ENCODE data around the gene AMT.

Gene AMT

DNA sequence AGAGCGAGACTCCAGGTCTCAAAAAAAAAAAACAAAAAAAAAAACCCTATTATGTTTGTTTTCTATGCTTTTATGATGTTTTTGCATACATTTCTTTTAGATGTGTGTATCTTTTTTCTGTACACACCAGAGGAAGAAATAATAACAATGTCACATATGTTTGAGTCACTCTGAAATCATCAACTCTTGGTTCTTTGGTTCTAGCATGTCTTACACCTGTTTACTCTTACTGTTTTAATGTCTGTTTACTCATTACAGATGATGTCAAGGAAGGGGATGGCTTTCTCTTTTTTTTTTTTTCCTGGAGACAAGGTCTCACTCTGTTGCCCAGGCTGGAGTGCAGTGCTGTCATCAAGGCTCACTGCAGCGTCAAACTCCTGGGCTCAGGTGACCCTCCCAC is 34.6 kb downstream of the AMT start:
- no peak for DNase-seq

DNA sequence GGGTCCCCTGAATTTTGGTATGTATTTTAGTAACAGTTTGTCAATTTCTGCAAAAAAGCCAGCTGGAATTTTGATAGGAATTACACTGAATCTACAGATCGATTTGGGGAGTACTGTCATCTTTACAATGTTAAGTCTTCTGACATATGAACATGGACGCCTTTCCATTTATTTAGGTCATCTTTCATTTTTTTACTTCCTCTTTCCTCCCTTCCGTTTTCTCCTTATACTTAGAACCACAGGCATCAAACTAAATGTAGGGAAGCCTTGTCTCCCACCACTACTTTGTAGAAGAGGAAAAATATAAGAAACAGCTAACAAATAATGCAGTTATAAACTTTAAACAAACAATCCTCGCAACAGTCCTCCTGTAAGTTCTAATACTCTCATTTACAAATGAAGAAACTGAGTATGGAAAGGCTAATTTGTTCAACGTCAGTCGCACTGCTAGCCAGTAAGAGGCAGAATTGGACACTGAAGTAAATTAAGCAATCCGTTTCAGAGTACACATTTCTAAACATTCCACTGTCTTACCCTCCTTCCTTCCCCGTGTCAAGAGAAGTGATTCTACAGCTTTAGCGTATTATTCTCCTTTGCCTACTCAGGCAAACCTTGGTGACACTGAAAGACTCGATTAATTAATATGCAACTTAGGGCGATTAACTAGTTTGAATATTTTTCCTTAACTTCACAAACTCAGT is 36.1 kb downstream of the AMT start:
- DNase-seq: no peak

DNA sequence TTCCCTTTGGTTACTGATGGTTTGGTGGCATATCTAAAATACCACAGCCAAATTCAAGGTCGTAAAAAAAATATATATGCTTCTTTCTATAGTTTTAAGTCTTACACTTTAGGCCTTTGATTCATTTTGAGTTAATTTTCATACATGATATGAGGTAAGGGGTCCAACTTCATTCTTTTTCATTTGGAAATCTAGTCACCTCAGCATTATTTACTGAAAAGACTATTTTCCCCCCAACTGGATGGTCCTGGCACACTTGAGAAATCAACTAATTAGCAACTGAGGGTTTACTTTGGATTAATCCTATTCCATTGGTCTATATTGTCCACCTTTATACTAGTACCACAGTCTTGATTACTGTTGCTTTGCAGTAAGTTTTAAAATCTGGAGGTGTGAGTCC is 36.7 kb downstream of the AMT start:
- no peak for DNase-seq

DNA sequence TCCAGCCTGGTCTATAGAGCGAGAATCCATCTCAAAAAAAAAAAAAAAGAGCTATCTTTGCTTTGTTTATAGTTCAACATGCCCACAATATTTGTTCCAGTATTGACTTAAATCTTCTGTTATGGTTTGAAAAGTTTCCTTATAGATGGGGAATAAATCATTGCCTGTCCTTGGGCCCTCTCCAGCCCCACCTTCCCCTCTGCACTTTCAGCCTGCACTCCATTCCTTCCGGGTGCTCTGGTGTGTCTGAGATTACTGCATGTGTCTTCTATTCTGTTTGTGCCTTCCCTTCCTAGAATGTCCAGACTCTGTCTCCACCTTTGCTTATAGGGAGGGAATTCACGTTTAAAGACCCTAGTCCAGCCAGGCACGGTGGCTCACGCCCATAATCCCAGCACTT is 38.9 kb downstream of the AMT start:
- DNase-seq: no peak

DNA sequence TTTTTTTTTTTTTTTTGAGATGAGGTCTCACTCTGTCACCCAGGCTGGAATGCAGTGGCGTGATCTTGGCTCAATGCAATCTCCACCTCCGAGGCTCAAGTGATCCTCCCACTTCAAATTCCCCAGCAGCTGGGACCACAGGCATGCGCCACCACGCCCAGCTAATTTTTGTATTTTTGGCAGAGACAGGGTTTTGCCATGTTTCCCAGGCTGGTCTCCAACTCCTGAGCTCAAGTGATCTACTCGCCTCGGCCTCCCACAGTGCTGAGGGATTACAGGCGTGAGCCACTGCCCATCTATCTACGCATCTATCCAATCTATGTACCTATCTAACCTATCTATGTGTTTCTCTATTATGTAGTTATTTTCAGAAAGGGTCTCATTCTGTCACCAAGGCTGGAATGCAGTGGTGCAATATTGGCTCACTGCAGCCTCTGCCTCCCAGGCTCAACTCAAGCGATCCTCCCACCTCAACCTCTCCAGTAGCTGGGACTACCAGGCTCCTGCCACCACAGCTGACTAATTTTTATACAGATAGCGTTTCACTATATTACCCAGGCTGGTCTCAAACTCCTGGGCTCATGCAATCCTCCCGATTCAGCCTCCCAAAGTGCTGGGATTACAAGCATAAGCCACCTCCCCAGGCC is 43.9 kb downstream of the AMT start:
- DNase-seq: no peak

DNA sequence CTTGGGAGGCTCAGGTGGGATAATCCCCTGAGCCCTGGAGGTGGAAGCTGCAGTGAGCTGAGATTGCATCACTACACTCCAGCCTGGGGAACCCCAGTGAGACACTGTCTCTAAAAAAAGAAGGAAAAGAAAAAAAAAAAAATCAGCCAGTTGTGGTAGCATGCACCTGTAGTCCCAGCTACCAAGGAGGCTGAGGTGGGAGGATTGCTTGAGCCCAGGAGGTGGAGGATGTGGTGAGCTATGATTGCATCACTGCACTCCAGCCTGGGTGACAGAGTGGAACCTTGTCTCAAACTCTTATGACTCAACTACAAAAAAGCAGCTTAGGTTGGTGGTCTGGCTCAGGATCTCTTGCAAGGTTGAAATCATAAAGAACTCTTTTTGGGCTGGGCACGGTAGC is 44.8 kb downstream of the AMT start:
- DNase-seq: no peak

DNA sequence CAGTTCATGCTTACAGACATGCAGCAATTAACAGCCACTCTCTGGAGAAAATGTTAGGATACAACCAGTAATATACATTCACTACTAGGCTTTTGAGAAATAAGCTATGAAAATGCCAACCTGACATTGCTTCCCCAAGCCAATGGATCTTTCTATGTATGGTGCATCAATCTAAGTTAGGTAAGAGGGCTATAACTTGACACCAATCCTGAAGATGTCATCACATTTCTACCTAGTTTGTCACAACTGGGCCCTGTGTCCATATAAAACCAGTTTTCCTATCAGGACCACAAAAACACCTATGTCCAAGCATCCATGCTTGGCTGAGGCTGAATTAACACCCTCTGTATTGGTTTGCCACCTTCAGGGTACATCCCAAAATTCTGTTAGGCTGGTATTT is 50.3 kb downstream of the AMT start:
- DNase-seq: no peak

DNA sequence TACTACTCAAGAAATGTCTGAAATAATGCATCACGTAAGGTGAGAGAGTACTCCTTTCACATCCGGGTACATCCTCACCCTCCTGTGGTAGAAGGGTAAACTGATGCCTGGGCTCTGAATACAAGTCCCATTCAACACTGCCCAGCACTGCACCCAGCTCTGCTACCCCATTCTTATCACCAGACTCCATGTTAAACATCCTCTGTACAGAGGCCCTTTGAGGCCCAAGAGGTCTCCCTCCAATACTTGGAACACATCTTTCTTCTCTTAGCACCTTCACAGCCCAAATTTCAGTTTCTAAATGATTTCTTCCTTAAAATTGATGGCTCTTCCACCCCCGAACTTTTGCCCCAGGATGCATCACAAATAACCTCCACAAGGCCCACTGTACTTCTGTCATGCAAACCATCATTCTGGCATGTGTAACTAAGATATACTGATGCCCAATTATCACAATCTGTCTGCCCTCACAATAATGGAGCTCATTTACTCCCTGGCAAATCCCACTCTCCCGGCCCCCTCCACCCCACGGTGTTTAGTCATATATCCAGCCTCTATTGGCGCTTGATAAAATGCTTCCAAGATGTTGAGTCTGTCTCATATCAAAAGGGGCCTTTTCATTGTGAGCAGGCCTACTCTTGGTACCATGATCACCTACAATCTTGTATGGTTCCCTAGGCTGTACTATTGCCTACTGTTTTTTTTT is 51.5 kb downstream of the AMT start:
- DNase-seq: no peak

All from NCI-H146 (cell line).